CD4-positive, CD25-positive, alpha-beta regulatory T cell (primary cell): ENCODE measurements around the gene DSN1. TPM values are rescaled to one million over a fixed set of nuclear protein-coding genes. Genes with fewer than 3 reads are reported as not detected.

ENCODE experiments used
- ATAC-seq, 2 donors: fragments of 150-1000 bp; cut with Tn5 transposase; one replicate each; pipeline ENCODE4 v1.10.0; 2021; ENCODE audit warnings: low read depth in 2 of 2, moderate number of reproducible peaks in 2 of 2, moderate library complexity in 1 of 2
- DNase-seq, 3 donors: peaks; one replicate each; pipeline versions ENCODE4 v3.0.0 to v3.0.0-alpha.2; 2012 to 2022; ENCODE audit warnings: mixed read lengths in 1 of 3
- H3K27ac ChIP-seq: one replicate; pipeline ENCODE4 v1.7.0; 2013; ENCODE audit warnings: mild to moderate bottlenecking, low read length; ENCODE audit not compliant: insufficient read depth, poor library complexity, severe bottlenecking
- H3K27me3 ChIP-seq: one replicate; pipeline ENCODE4 v1.7.0; 2013; ENCODE audit warnings: low read length; ENCODE audit not compliant: control insufficient read depth, insufficient read depth
- H3K36me3 ChIP-seq: one replicate; pipeline ENCODE4 v1.7.0; 2013; ENCODE audit warnings: mild to moderate bottlenecking, low read length, moderate library complexity; ENCODE audit not compliant: control insufficient read depth, insufficient read depth
- H3K4me1 ChIP-seq: 2 replicates; pipeline ENCODE4 v1.7.0; 2013; ENCODE audit warnings: mild to moderate bottlenecking, low read length; ENCODE audit not compliant: insufficient read depth, control insufficient read depth, poor library complexity, severe bottlenecking
- H3K4me3 ChIP-seq: one replicate; pipeline ENCODE4 v1.7.0; 2013; ENCODE audit warnings: low read depth, mild to moderate bottlenecking, low read length, moderate library complexity
- H3K9me3 ChIP-seq, 2 experiments: 1 replicate in 1 of 2; 2 replicates in 1 of 2; pipeline ENCODE4 v1.7.0; 2013; ENCODE audit warnings: low read length in 2 of 2, mild to moderate bottlenecking in 1 of 2, moderate library complexity in 1 of 2; ENCODE audit not compliant: control insufficient read depth in 2 of 2
- H3K27ac Mint-ChIP-seq, 3 donors: one replicate each; pipeline ENCODE4 v1.8.0; 2020 to 2022; ENCODE audit warnings: mild to moderate bottlenecking in 3 of 3, mixed read lengths in 3 of 3, moderate library complexity in 2 of 3
- H3K27me3 Mint-ChIP-seq: one replicate; pipeline ENCODE4 v1.8.0; 2022; ENCODE audit warnings: mild to moderate bottlenecking, mixed read lengths
- H3K36me3 Mint-ChIP-seq: one replicate; pipeline ENCODE4 v1.8.0; 2020; ENCODE audit warnings: mixed read lengths
- H3K4me1 Mint-ChIP-seq, 4 donors: one replicate each; pipeline ENCODE4 v1.8.0; 2020 to 2022; ENCODE audit warnings: mixed read lengths in 4 of 4, mild to moderate bottlenecking in 1 of 4
- H3K4me3 Mint-ChIP-seq, 4 donors: one replicate each; pipeline ENCODE4 v1.8.0; 2020 to 2022; ENCODE audit warnings: mild to moderate bottlenecking in 4 of 4, mixed read lengths in 4 of 4, moderate library complexity in 3 of 4
- H3K9me3 Mint-ChIP-seq, 7 donors: one replicate each; pipeline ENCODE4 v1.8.0; 2020 to 2022; ENCODE audit warnings: mixed read lengths in 7 of 7, mild to moderate bottlenecking in 3 of 7, moderate library complexity in 2 of 7
- polyA plus RNA-seq, 4 donors: library from polyadenylated mRNA; unstranded; fragments of 300-500 nt; fragmentation: Illumina TruSeq; gene quantifications; one replicate each; pipeline ENCODE4 v1.2.3, GENCODE V29; 2021
- total RNA-seq: library from RNA; stranded (reverse); gene quantifications from one replicate; pipeline ENCODE4 v1.2.3, GENCODE V29; 2022

Gene DSN1
- total and polyA plus RNA-seq, 5 donors from 2014 or later, result 11.8 to 17.9 (median 13.1) TPM

GRCh38 chr20:36745927-36746659 lies 27.5 kb downstream of the DSN1 start, which contains the start of gene NDRG3:
NDRG3 (minus strand) TSS chr20:36746090; CDS start chr20:36721735, 24,355 bp downstream.
- H3K4me3 Mint-ChIP-seq, result peak within 1 kb of the TSS; percentile 89 to 97 (median 94)
- no peaks in the 10 kb centered on the region for H3K27me3 Mint-ChIP-seq
- Histone ChIP-seq H3K4me1 (peaks cover 18% of the 10 kb centered on the region), H3K36me3 (no peaks in the 10 kb centered on the region), H3K27me3 (no peaks in the 10 kb centered on the region), H3K4me3 (peak within 1 kb of the TSS; percentile 87), H3K27ac (peak within 1 kb of the TSS; percentile 70), H3K9me3 (no peaks in the 10 kb centered on the region)
- H3K4me1 Mint-ChIP-seq, result peaks cover 11 to 31% (median 20%) of the 10 kb centered on the region in 4 donors
- ATAC-seq (peak; percentile 98), DNase-seq (peak; percentile 89 to 96 (median 92))
- H3K27ac Mint-ChIP-seq, result peak within 1 kb of the TSS; percentile 92 to 95 (median 93)
- no peaks in the 10 kb centered on the region for H3K9me3 Mint-ChIP-seq
- no peaks in the 10 kb centered on the region for H3K36me3 Mint-ChIP-seq

GRCh38 chr20:36745234-36745926 lies 28.2 kb downstream of the DSN1 start:
- Histone ChIP-seq H3K27ac (no peak overlapping the region), H3K4me1 (peaks cover 18% of the 10 kb centered on the region), H3K9me3 (no peaks in the 10 kb centered on the region), H3K4me3 (peak overlapping the region; percentile 75), H3K36me3 (no peaks in the 10 kb centered on the region), H3K27me3 (no peaks in the 10 kb centered on the region)
- Mint-ChIP-seq H3K4me1 (peaks cover 13 to 33% (median 22%) of the 10 kb centered on the region in 4 donors), H3K27me3 (no peaks in the 10 kb centered on the region), H3K4me3 (peak overlapping the region; percentile 89 to 97 (median 94)), H3K36me3 (no peaks in the 10 kb centered on the region), H3K27ac (peak overlapping the region; percentile 48 to 86 (median 66)), H3K9me3 (no peaks in the 10 kb centered on the region)
- DNase-seq (peak in 1 of 3 donors; percentile 37), ATAC-seq (peak in 1 of 2 donors; percentile 5)

GRCh38 chr20:36744764-36745191 lies 28.8 kb downstream of the DSN1 start:
- Mint-ChIP-seq H3K9me3 (no peaks in the 10 kb centered on the region), H3K4me3 (peak overlapping the region; percentile 89 to 97 (median 94)), H3K27me3 (no peaks in the 10 kb centered on the region), H3K4me1 (peaks cover 13 to 33% (median 22%) of the 10 kb centered on the region in 4 donors), H3K36me3 (no peaks in the 10 kb centered on the region), H3K27ac (peak overlapping the region; percentile 42 to 66 (median 48))
- no peaks in the 10 kb centered on the region for H3K36me3 ChIP-seq
- H3K27ac ChIP-seq, result no peak overlapping the region
- H3K9me3 ChIP-seq, result no peaks in the 10 kb centered on the region
- ATAC-seq (no peak), DNase-seq (no peak)
- H3K27me3 ChIP-seq, result no peaks in the 10 kb centered on the region
- peaks cover 18% of the 10 kb centered on the region for H3K4me1 ChIP-seq
- peak overlapping the region; percentile 75 for H3K4me3 ChIP-seq

GRCh38 chr20:36744243-36744642 lies 29.3 kb downstream of the DSN1 start:
- no peaks in the 10 kb centered on the region for H3K36me3 ChIP-seq
- H3K27me3 Mint-ChIP-seq, result no peaks in the 10 kb centered on the region
- H3K27ac Mint-ChIP-seq, result no peak overlapping the region
- H3K36me3 Mint-ChIP-seq, result no peaks in the 10 kb centered on the region
- no peaks in the 10 kb centered on the region for H3K9me3 Mint-ChIP-seq
- no peak overlapping the region for H3K4me3 ChIP-seq
- peak overlapping the region; percentile 79 to 97 (median 92) for H3K4me3 Mint-ChIP-seq
- H3K4me1 ChIP-seq, result peaks cover 18% of the 10 kb centered on the region
- no peak for ATAC-seq
- no peaks in the 10 kb centered on the region for H3K27me3 ChIP-seq
- peak in 1 of 3 donors; percentile 17 for DNase-seq
- H3K4me1 Mint-ChIP-seq, result peaks cover 13 to 33% (median 22%) of the 10 kb centered on the region in 4 donors
- no peak overlapping the region for H3K27ac ChIP-seq
- no peaks in the 10 kb centered on the region for H3K9me3 ChIP-seq

GRCh38 chr20:36742558-36742957 lies 31.0 kb downstream of the DSN1 start:
- H3K4me3 ChIP-seq, result no peak overlapping the region
- H3K36me3 ChIP-seq, result no peaks in the 10 kb centered on the region
- Mint-ChIP-seq H3K27ac (no peak overlapping the region), H3K9me3 (no peaks in the 10 kb centered on the region), H3K4me1 (peaks cover 13 to 33% (median 20%) of the 10 kb centered on the region in 4 donors), H3K27me3 (no peaks in the 10 kb centered on the region), H3K36me3 (no peaks in the 10 kb centered on the region), H3K4me3 (peak overlapping the region in 1 of 4 donors; percentile 75)
- H3K27ac ChIP-seq, result no peak overlapping the region
- H3K4me1 ChIP-seq, result peaks cover 18% of the 10 kb centered on the region
- DNase-seq, result no peak
- no peaks in the 10 kb centered on the region for H3K9me3 ChIP-seq
- no peak for ATAC-seq
- no peaks in the 10 kb centered on the region for H3K27me3 ChIP-seq

- H3K4me1 Mint-ChIP-seq, result peaks cover 13 to 34% (median 18%) of the 10 kb centered on the region in 4 donors
- peak overlapping the region in 1 of 3 donors; percentile 3 for H3K27ac Mint-ChIP-seq
- peaks cover 13% of the 10 kb centered on the region for H3K4me1 ChIP-seq
- H3K27me3 Mint-ChIP-seq, result no peaks in the 10 kb centered on the region
- no peak for ATAC-seq
- no peak overlapping the region for H3K4me3 ChIP-seq
- no peaks in the 10 kb centered on the region for H3K36me3 ChIP-seq
- H3K36me3 Mint-ChIP-seq, result no peaks in the 10 kb centered on the region
- H3K27me3 ChIP-seq, result no peaks in the 10 kb centered on the region
- DNase-seq, result no peak
- H3K9me3 ChIP-seq, result no peaks in the 10 kb centered on the region
- no peak overlapping the region for H3K27ac ChIP-seq
- peak overlapping the region in 1 of 4 donors; percentile 66 for H3K4me3 Mint-ChIP-seq
- H3K9me3 Mint-ChIP-seq, result no peaks in the 10 kb centered on the region
These were observed 32.5 kb downstream of the DSN1 start for GRCh38 chr20:36741072-36741471.

GRCh38 chr20:36737183-36737499 lies 36.4 kb downstream of the DSN1 start:
- Histone ChIP-seq H3K4me1 (peaks cover 15% of the 10 kb centered on the region), H3K27me3 (no peaks in the 10 kb centered on the region), H3K27ac (no peak overlapping the region), H3K36me3 (no peaks in the 10 kb centered on the region), H3K4me3 (no peak overlapping the region), H3K9me3 (no peaks in the 10 kb centered on the region)
- Mint-ChIP-seq H3K9me3 (peaks cover 0 to 1% (median 0%) of the 10 kb centered on the region in 7 donors), H3K27ac (peak overlapping the region in 2 of 3 donors; percentile 15 to 54), H3K4me3 (no peak overlapping the region), H3K27me3 (no peaks in the 10 kb centered on the region), H3K4me1 (peaks cover 14 to 38% (median 25%) of the 10 kb centered on the region in 4 donors), H3K36me3 (no peaks in the 10 kb centered on the region)
- ATAC-seq, result no peak
- DNase-seq, result no peak
